OCI-LY1 (cell line): ENCODE measurements around the gene DTNBP1.

Experiments used
- CTCF ChIP-seq: fragments of 200-600 bp; sonication (generic), shearing (Covaris generic); IDR thresholded peaks from 2 replicates; pipeline ENCODE4 v1.5.1; 2017; ENCODE audit warnings: mild to moderate bottlenecking, antibody characterized with exemption, low read length, moderate library complexity, mixed read lengths
- EZH2 ChIP-seq: fragments of 200-600 bp; sonication (generic), shearing (Covaris generic); IDR thresholded peaks from 2 replicates; pipeline ENCODE4 v1.8.0; 2017; ENCODE audit warnings: borderline replicate concordance, mixed run types, mild to moderate bottlenecking, antibody characterized with exemption, low read length, moderate library complexity, mixed read lengths

DNA sequence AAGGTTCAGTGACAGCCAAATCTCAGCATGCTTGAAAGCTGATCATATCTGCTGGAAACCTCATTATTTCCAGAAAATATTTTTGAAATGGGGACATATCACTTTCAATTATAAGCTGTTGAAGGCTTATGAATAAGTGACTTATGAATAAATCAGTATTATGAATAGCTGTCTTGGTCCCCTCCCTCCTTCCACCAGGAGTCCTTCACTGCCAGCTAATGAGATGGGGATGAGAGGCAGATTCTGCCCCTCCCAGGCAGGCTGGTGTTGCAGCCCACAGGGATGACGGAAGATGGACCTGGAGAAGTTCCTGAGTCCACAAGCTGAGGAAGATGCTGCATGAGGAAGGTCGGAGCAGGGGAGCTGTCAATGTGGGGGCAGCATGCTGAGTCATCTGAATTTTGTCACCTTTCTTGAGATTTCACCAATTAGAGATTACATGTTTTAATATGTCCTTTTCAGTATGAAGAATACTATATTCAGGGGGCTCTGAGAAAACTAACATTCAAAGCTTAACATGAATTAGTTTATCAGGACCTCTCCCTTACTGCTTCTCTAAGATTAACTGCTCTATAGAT lies 112.2 kb downstream of the DTNBP1 start:
- TF ChIP-seq CTCF (no peak), EZH2 (no peak)
